CD14-positive monocyte (primary cell): ENCODE data around the gene PRDM13. TPM values are rescaled to one million over a fixed set of nuclear protein-coding genes. Genes with fewer than 3 reads are reported as not detected.

Experiments
- DNase-seq, 3 donors: peaks; one replicate each; pipeline ENCODE4 v3.0.0-alpha.2; 2011 to 2022
- H2AFZ ChIP-seq: 2 replicates; pipeline ENCODE4 v1.6.0; 2012; ENCODE audit warnings: mild to moderate bottlenecking, low read depth, low read length, inconsistent platforms; ENCODE audit not compliant: insufficient read depth, poor library complexity, severe bottlenecking
- H3K27ac ChIP-seq, 2 donors: 1 replicate in 1 of 2; 2 replicates in 1 of 2; pipeline ENCODE4 v1.5.1; 2012 to 2013; ENCODE audit warnings: low read length in 2 of 2, control low read depth in 1 of 2, inconsistent platforms in 1 of 2, low read depth in 1 of 2, mild to moderate bottlenecking in 1 of 2
- H3K27me3 ChIP-seq, 2 donors: one replicate each; pipeline versions ENCODE4 v1.6.0 to v1.6.1; 2011 to 2013; ENCODE audit warnings: low read length in 2 of 2; ENCODE audit not compliant: control insufficient read depth in 2 of 2, insufficient read depth in 2 of 2
- H3K36me3 ChIP-seq, 2 donors: replicated peaks in 1 of 2; 1 replicate in 1 of 2; 2 replicates in 1 of 2; pipeline versions ENCODE4 v1.5.1 to v1.6.1; 2012 to 2013; ENCODE audit warnings: low read length in 2 of 2, control low read depth in 1 of 2, inconsistent platforms in 1 of 2, mild to moderate bottlenecking in 1 of 2; ENCODE audit not compliant: insufficient read depth in 2 of 2, control insufficient read depth in 1 of 2
- H3K4me1 ChIP-seq, 2 donors: 1 replicate in 1 of 2; 2 replicates in 1 of 2; pipeline versions ENCODE4 v1.5.1 to v1.6.1; 2012 to 2013; ENCODE audit warnings: low read length in 2 of 2, control low read depth in 1 of 2, inconsistent platforms in 1 of 2, mild to moderate bottlenecking in 1 of 2, moderate library complexity in 1 of 2; ENCODE audit not compliant: insufficient read depth in 2 of 2, control insufficient read depth in 1 of 2
- H3K4me2 ChIP-seq: replicated peaks from 2 replicates; pipeline ENCODE3; 2012; ENCODE audit warnings: low read length, moderate library complexity, mild to moderate bottlenecking; ENCODE audit not compliant: poor library complexity, severe bottlenecking; ENCODE audit errors: extremely low read depth
- H3K4me3 ChIP-seq, 3 experiments: fragments of 200-600 bp in 1 of 3; sonication (generic) in 1 of 3; replicated peaks in 1 of 3; 1 replicate in 2 of 3; 2 replicates in 1 of 3; pipeline ENCODE4 v1.5.1; 2011 to 2013; ENCODE audit warnings: low read length in 3 of 3, mild to moderate bottlenecking in 3 of 3, control low read depth in 2 of 3, low read depth in 2 of 3, inconsistent platforms in 1 of 3, moderate library complexity in 1 of 3
- H3K79me2 ChIP-seq: 2 replicates; pipeline ENCODE4 v1.6.0; 2012; ENCODE audit warnings: mild to moderate bottlenecking, control low read depth, inconsistent platforms, low read length, moderate library complexity; ENCODE audit not compliant: insufficient read depth
- H3K9ac ChIP-seq: 2 replicates; pipeline ENCODE4 v1.6.0; 2017; ENCODE audit warnings: low read length, mild to moderate bottlenecking; ENCODE audit not compliant: insufficient read depth, poor library complexity, severe bottlenecking
- H3K9me3 ChIP-seq, 2 donors: replicated peaks in 1 of 2; 1 replicate in 1 of 2; 2 replicates in 1 of 2; pipeline versions ENCODE4 v1.5.1 to v1.6.1; 2012 to 2013; ENCODE audit warnings: low read length in 2 of 2, control low read depth in 1 of 2; ENCODE audit not compliant: control insufficient read depth in 1 of 2, insufficient read depth in 1 of 2
- H4K20me1 ChIP-seq: 2 replicates; pipeline ENCODE4 v1.6.0; 2012; ENCODE audit warnings: mild to moderate bottlenecking, low read length, control low read depth, moderate library complexity; ENCODE audit not compliant: insufficient read depth
- H3K27ac Mint-ChIP-seq, 7 donors: one replicate each; pipeline ENCODE4 v1.8.0; 2020; ENCODE audit warnings: mild to moderate bottlenecking in 7 of 7, mixed read lengths in 7 of 7, moderate library complexity in 6 of 7, inconsistent platforms in 2 of 7
- H3K27me3 Mint-ChIP-seq, 3 donors: one replicate each; pipeline ENCODE4 v1.8.0; 2021 to 2022; ENCODE audit warnings: low read depth in 3 of 3, mild to moderate bottlenecking in 3 of 3, mixed read lengths in 3 of 3, moderate library complexity in 3 of 3, inconsistent platforms in 1 of 3
- H3K36me3 Mint-ChIP-seq, 2 donors: one replicate each; pipeline ENCODE4 v1.8.0; 2020; ENCODE audit warnings: mixed read lengths in 2 of 2, inconsistent platforms in 1 of 2, mild to moderate bottlenecking in 1 of 2
- H3K4me1 Mint-ChIP-seq: one replicate; pipeline ENCODE4 v1.8.0; 2020; ENCODE audit warnings: mild to moderate bottlenecking, mixed read lengths
- H3K4me3 Mint-ChIP-seq, 2 donors: one replicate each; pipeline ENCODE4 v1.8.0; 2020; ENCODE audit warnings: mild to moderate bottlenecking in 2 of 2, mixed read lengths in 2 of 2, moderate library complexity in 1 of 2
- H3K9me3 Mint-ChIP-seq, 7 donors: one replicate each; pipeline ENCODE4 v1.8.0; 2020 to 2022; ENCODE audit warnings: mixed read lengths in 7 of 7, mild to moderate bottlenecking in 6 of 7, moderate library complexity in 6 of 7, inconsistent platforms in 2 of 7
- WGBS: methylation state at CpG from one replicate; pipeline ENCODE4 v1.1.5; 2013; ENCODE audit warnings: missing lambda C conversion rate; ENCODE audit not compliant: insufficient coverage; 5-methylcytosine and 5-hydroxymethylcytosine counted together
- intact Hi-C, 2 donors: fragments of 100-400 bp; cut with micrococcal nuclease; formaldehyde crosslinking; loops; one replicate each; pipeline versions ENCODE4 v1.15.0 to v1.15.1; 2023
- polyA plus RNA-seq, 3 donors: library from polyadenylated mRNA; depleted of rRNA in 1 of 3; unstranded in 2 of 3; stranded (reverse) in 1 of 3; fragments of 300-500 nt in 2 of 3; fragments of >200 nt in 1 of 3; fragmentation: Illumina TruSeq in 2 of 3; gene quantifications; 1 replicate in 2 of 3; 2 replicates in 1 of 3; pipeline ENCODE4 v1.2.3, GENCODE V29; 2012 to 2021
- TF ChIP-seq, protein P1 (sequence below): fragments of 200-600 bp; IDR thresholded peaks from one replicate; pipeline ENCODE4 v1.8.0; 2022; ENCODE audit warnings: antibody characterized with exemption, mild to moderate bottlenecking

The PRDM13 gene
- polyA plus RNA-seq, 3 donors: not detected

DNA sequence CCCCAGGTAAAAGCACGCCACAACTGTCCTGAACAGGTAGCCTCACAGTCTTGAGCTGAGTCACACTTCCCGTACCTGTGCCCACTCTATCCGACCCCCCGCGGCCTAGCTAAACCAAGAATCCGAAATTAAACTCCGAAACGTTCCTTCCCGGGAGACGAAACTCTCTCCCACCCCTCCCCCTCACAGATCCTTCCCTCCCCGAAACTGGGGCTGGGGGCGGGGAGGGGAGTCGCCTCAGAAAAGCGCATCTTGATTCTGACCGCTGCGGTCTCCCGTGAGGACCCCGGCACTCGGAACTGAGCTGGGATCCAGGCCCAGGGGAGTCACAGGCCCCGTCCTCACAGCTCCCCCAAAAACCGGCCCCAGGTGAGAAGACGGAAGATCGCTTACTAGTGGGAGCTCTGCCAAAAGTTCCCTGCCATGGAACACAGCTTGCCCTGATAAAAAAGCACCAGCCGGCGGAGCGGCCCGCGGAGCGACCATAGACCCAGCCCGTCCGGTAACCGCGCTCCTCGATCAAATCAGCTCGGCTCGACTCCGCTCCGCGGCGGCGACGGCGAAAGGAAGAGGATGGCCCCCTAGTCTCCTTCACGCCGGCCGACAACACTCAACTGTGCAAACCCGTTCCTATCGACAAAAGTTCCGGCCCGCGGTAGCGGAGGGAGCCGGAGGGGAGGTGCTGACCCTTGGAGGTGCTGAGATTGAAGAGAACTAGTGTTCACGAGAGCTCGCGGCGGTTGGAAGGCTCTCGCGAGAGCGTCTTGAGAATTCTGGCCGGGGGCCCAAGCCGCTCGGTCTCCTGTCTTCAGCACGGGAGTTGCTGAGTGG is 38.3 kb upstream of the PRDM13 start, which contains the start of gene CCNC:
Gene CCNC (minus strand): TSS at position 558 of the 831 bp plus-strand sequence. CDS start 133 bp downstream, at position 425.
- H3K4me2 ChIP-seq: peak within 1 kb of the TSS; percentile 88
- no peaks in the 10 kb centered on the region for H3K27me3 ChIP-seq
- peaks cover 16% of the 10 kb centered on the region for H4K20me1 ChIP-seq
- peaks cover 0 to 4% (median 0%) of the 10 kb centered on the region in 7 donors for H3K9me3 Mint-ChIP-seq
- H3K27me3 Mint-ChIP-seq: peaks cover 0 to 4% (median 2%) of the 10 kb centered on the region in 3 donors
- peak within 1 kb of the TSS; percentile 70 to 79 for H3K27ac ChIP-seq
- H3K36me3 Mint-ChIP-seq: peaks cover 0 to 3% of the 10 kb centered on the region in 2 donors
- peak; percentile 83 to 85 (median 84) for DNase-seq
- peaks cover 16% of the 10 kb centered on the region for H3K4me1 Mint-ChIP-seq
- H3K9me3 ChIP-seq: no peaks in the 10 kb centered on the region
- peaks cover 6 to 9% of the 10 kb centered on the region in 2 donors for H3K4me1 ChIP-seq
- peak within 1 kb of the TSS; percentile 91 for H3K9ac ChIP-seq
- WGBS: under 1% methylated on average over 48 of the region's 64 CpGs
- no peaks in the 10 kb centered on the region for H3K36me3 ChIP-seq
- H3K79me2 ChIP-seq: peaks cover 50% of the 10 kb centered on the region
- H2AFZ ChIP-seq: peak within 1 kb of the TSS; percentile 89
- intact Hi-C loops: no loop called here
- H3K4me3 ChIP-seq: peak within 1 kb of the TSS; percentile 92 to 94 (median 94)
- TF ChIP-seq, protein P1, sequence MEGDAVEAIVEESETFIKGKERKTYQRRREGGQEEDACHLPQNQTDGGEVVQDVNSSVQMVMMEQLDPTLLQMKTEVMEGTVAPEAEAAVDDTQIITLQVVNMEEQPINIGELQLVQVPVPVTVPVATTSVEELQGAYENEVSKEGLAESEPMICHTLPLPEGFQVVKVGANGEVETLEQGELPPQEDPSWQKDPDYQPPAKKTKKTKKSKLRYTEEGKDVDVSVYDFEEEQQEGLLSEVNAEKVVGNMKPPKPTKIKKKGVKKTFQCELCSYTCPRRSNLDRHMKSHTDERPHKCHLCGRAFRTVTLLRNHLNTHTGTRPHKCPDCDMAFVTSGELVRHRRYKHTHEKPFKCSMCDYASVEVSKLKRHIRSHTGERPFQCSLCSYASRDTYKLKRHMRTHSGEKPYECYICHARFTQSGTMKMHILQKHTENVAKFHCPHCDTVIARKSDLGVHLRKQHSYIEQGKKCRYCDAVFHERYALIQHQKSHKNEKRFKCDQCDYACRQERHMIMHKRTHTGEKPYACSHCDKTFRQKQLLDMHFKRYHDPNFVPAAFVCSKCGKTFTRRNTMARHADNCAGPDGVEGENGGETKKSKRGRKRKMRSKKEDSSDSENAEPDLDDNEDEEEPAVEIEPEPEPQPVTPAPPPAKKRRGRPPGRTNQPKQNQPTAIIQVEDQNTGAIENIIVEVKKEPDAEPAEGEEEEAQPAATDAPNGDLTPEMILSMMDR: no peak
- H3K27ac Mint-ChIP-seq: peak within 1 kb of the TSS; percentile 88 to 95 (median 92)
- H3K4me3 Mint-ChIP-seq: peak within 1 kb of the TSS; percentile 98 to 99

DNA sequence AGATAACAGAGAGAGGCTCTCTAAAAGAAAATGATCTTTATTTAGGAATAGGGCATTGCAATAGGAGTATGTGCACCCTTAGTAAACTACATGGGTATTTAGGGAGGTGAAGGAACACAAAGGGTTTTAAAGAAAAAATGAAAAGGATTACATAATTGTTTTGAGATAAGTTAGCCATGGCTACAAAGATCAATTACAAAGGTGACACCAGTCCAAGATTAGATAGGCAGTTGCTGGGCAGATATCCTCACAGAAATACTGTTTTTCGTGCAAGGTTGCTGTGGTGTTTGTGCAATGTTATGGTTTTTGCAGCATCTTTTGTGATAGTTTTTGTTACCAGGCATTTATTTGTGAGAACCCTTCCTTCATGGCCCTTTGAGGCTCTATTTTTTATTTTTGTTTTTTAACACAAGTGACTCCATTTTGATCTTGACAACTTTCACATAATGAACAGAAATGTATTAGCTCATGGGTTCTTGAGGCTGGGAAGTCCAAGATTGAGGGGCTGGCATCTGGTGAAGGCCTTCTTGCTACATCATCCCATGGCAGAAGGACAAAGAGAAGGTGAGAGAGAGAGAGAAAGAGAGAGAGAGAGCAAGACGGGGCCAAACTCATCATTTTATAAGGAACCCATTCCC is 32.5 kb upstream of the PRDM13 start:
- Histone ChIP-seq H3K36me3 (no peaks in the 10 kb centered on the region), H4K20me1 (no peaks in the 10 kb centered on the region), H3K4me3 (no peak overlapping the region), H3K4me2 (no peak overlapping the region), H3K27ac (no peak overlapping the region), H2AFZ (no peak overlapping the region), H3K4me1 (no peaks in the 10 kb centered on the region), H3K9ac (no peak overlapping the region), H3K27me3 (no peaks in the 10 kb centered on the region), H3K79me2 (no peaks in the 10 kb centered on the region), H3K9me3 (no peaks in the 10 kb centered on the region)
- H3K4me3 Mint-ChIP-seq: no peak overlapping the region
- WGBS: no CpG with 5 or more reads among the region's 2 CpGs
- DNase-seq: no peak
- no peak overlapping the region for H3K27ac Mint-ChIP-seq
- TF ChIP-seq, protein P1: no peak
- peaks cover 7% of the 10 kb centered on the region for H3K4me1 Mint-ChIP-seq
- H3K9me3 Mint-ChIP-seq: peaks cover 0 to 4% (median 0%) of the 10 kb centered on the region in 7 donors
- H3K36me3 Mint-ChIP-seq: no peaks in the 10 kb centered on the region
- H3K27me3 Mint-ChIP-seq: peaks cover 0 to 11% (median 4%) of the 10 kb centered on the region in 3 donors
- intact Hi-C loops: no loop called here
